Muscle layer of duodenum (tissue), 2 donors: ENCODE measurements around the gene XCR1.

Experiments used
- H3K27ac ChIP-seq: one replicate; pipeline ENCODE4 v1.7.0; 2013; ENCODE audit warnings: mild to moderate bottlenecking, low read length
- H3K27me3 ChIP-seq: one replicate; pipeline ENCODE4 v1.7.0; 2013; ENCODE audit warnings: low read depth, mild to moderate bottlenecking, control low read depth, low read length
- H3K36me3 ChIP-seq, 2 donors: one replicate each; pipeline ENCODE4 v1.7.0; 2013; ENCODE audit warnings: low read length in 2 of 2, control low read depth in 1 of 2, mild to moderate bottlenecking in 1 of 2; ENCODE audit not compliant: insufficient read depth in 2 of 2, control insufficient read depth in 1 of 2
- H3K4me1 ChIP-seq, 2 donors: one replicate each; pipeline ENCODE4 v1.7.0; 2013; ENCODE audit warnings: low read length in 2 of 2, mild to moderate bottlenecking in 2 of 2, control low read depth in 1 of 2, moderate library complexity in 1 of 2; ENCODE audit not compliant: insufficient read depth in 2 of 2, control insufficient read depth in 1 of 2
- H3K4me3 ChIP-seq, 2 donors: one replicate each; pipeline ENCODE4 v1.7.0; 2013; ENCODE audit warnings: low read length in 2 of 2, low read depth in 1 of 2, mild to moderate bottlenecking in 1 of 2
- H3K9me3 ChIP-seq, 2 donors: one replicate each; pipeline ENCODE4 v1.7.0; 2013; ENCODE audit warnings: low read length in 2 of 2, control low read depth in 1 of 2, mild to moderate bottlenecking in 1 of 2; ENCODE audit not compliant: control insufficient read depth in 1 of 2
- donor health status: healthy.

The XCR1 gene

GRCh38 chr3:46027021-46027705, at the start of gene XCR1:
Gene XCR1, minus strand, starts transcription at chr3:46027483. Its CDS starts 5,536 bp downstream, at chr3:46021947.
- H3K36me3 ChIP-seq: no peaks in the 10 kb centered on the region
- no peak within 1 kb of the TSS for H3K4me3 ChIP-seq
- H3K9me3 ChIP-seq: peaks cover 0 to 2% of the 10 kb centered on the region in 2 donors
- H3K4me1 ChIP-seq: no peaks in the 10 kb centered on the region
- no peak within 1 kb of the TSS for H3K27ac ChIP-seq
- H3K27me3 ChIP-seq: no peaks in the 10 kb centered on the region

GRCh38 chr3:46076606-46077005, 49.3 kb upstream of the XCR1 start:
- H3K4me1 ChIP-seq: no peaks in the 10 kb centered on the region
- H3K27ac ChIP-seq: no peak overlapping the region
- no peaks in the 10 kb centered on the region for H3K36me3 ChIP-seq
- H3K27me3 ChIP-seq: no peaks in the 10 kb centered on the region
- no peak overlapping the region for H3K4me3 ChIP-seq
- H3K9me3 ChIP-seq: no peaks in the 10 kb centered on the region

- no peak overlapping the region for H3K4me3 ChIP-seq
- H3K27ac ChIP-seq: no peak overlapping the region
- no peaks in the 10 kb centered on the region for H3K36me3 ChIP-seq
- no peaks in the 10 kb centered on the region for H3K4me1 ChIP-seq
- no peaks in the 10 kb centered on the region for H3K27me3 ChIP-seq
- H3K9me3 ChIP-seq: no peaks in the 10 kb centered on the region
These were observed 48.5 kb upstream of the XCR1 start for GRCh38 chr3:46075816-46076215.

GRCh38 chr3:46071222-46071858, 44.1 kb upstream of the XCR1 start:
- Histone ChIP-seq H3K36me3 (no peaks in the 10 kb centered on the region), H3K27ac (no peak overlapping the region), H3K9me3 (no peaks in the 10 kb centered on the region)

GRCh38 chr3:46070595-46071093, 43.4 kb upstream of the XCR1 start:
- Histone ChIP-seq H3K9me3 (no peaks in the 10 kb centered on the region), H3K27ac (no peak overlapping the region), H3K36me3 (no peaks in the 10 kb centered on the region), H3K4me1 (no peaks in the 10 kb centered on the region), H3K27me3 (no peaks in the 10 kb centered on the region), H3K4me3 (no peak overlapping the region)

More at GRCh38 chr3:46071222-46071858, 44.1 kb upstream of the XCR1 start:
- H3K27me3 ChIP-seq: no peaks in the 10 kb centered on the region
- H3K4me3 ChIP-seq: no peak overlapping the region
- no peaks in the 10 kb centered on the region for H3K4me1 ChIP-seq

GRCh38 chr3:46068501-46068900, 41.2 kb upstream of the XCR1 start:
- Histone ChIP-seq H3K9me3 (no peaks in the 10 kb centered on the region), H3K27me3 (no peaks in the 10 kb centered on the region), H3K4me1 (no peaks in the 10 kb centered on the region), H3K36me3 (no peaks in the 10 kb centered on the region), H3K4me3 (no peak overlapping the region), H3K27ac (no peak overlapping the region)

GRCh38 chr3:46067401-46067800, 40.1 kb upstream of the XCR1 start:
- Histone ChIP-seq H3K27ac (no peak overlapping the region), H3K4me3 (no peak overlapping the region), H3K36me3 (no peaks in the 10 kb centered on the region), H3K9me3 (no peaks in the 10 kb centered on the region), H3K4me1 (peaks cover 0 to 3% of the 10 kb centered on the region in 2 donors), H3K27me3 (no peaks in the 10 kb centered on the region)

- no peaks in the 10 kb centered on the region for H3K27me3 ChIP-seq
- no peaks in the 10 kb centered on the region for H3K36me3 ChIP-seq
- no peak overlapping the region for H3K4me3 ChIP-seq
- peaks cover 0 to 3% of the 10 kb centered on the region in 2 donors for H3K4me1 ChIP-seq
- no peaks in the 10 kb centered on the region for H3K9me3 ChIP-seq
- no peak overlapping the region for H3K27ac ChIP-seq
These were observed 38.5 kb upstream of the XCR1 start for GRCh38 chr3:46065750-46066256.

GRCh38 chr3:46065294-46065705, 38.0 kb upstream of the XCR1 start:
- no peaks in the 10 kb centered on the region for H3K27me3 ChIP-seq
- no peaks in the 10 kb centered on the region for H3K36me3 ChIP-seq
- peaks cover 0 to 3% of the 10 kb centered on the region in 2 donors for H3K4me1 ChIP-seq
- no peaks in the 10 kb centered on the region for H3K9me3 ChIP-seq
- no peak overlapping the region for H3K4me3 ChIP-seq
- H3K27ac ChIP-seq: no peak overlapping the region

GRCh38 chr3:46062679-46063078, 35.4 kb upstream of the XCR1 start:
- no peaks in the 10 kb centered on the region for H3K9me3 ChIP-seq
- peaks cover 0 to 3% of the 10 kb centered on the region in 2 donors for H3K4me1 ChIP-seq
- no peak overlapping the region for H3K27ac ChIP-seq
- no peak overlapping the region for H3K4me3 ChIP-seq
- no peaks in the 10 kb centered on the region for H3K27me3 ChIP-seq
- H3K36me3 ChIP-seq: no peaks in the 10 kb centered on the region

- Histone ChIP-seq H3K9me3 (no peaks in the 10 kb centered on the region), H3K27ac (no peak overlapping the region), H3K4me1 (peaks cover 0 to 3% of the 10 kb centered on the region in 2 donors), H3K4me3 (no peak overlapping the region), H3K36me3 (no peaks in the 10 kb centered on the region), H3K27me3 (no peaks in the 10 kb centered on the region)
These were observed 34.6 kb upstream of the XCR1 start for GRCh38 chr3:46061887-46062286.
